ENCODE measurements around the gene KRT78.

The KRT78 gene

DNA sequence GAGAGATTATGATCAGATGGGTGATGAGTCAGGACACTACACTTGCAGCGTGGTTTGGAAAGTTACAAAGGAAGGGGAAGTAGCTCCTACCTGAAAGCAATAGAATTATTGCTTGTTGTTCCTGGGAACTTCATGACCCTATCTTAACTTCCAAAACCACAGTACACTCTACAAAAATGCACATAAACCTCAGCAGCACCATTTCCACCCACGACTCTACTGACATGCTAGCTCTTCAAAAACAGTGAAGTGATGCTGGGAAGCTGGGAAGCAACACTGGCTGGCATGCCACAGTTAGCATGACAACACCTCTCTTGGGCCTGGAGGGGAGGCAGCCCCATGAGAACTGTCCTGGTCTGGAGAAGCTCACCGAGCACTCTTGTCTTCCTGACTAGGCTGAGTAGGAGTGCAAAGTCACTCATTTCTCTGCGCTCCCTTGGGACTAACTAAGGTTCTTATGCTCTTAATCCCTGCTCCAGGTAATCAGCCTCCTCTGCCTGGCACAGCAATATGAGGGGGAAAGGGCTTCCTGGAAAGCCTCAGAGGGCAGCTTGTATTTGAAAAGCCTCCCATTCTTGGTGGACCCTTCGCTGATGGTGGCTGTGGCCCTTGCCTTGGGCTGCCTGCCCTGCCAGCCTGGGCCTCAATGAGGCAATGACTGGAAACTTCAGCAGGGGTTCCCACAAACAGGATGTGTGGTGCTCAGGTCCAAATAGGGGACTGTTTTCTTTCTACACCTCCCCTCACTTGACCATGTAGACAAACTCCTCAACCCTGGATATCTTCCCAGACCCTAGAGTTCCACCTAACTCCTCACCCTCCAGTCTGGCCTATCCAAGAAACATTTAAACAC is 54.1 kb downstream of the KRT78 start:
- H3K4me3 ChIP-seq (ENCODE audit: low read depth, low read length) = no peak overlapping the region
- TF ChIP-seq, protein P1, sequence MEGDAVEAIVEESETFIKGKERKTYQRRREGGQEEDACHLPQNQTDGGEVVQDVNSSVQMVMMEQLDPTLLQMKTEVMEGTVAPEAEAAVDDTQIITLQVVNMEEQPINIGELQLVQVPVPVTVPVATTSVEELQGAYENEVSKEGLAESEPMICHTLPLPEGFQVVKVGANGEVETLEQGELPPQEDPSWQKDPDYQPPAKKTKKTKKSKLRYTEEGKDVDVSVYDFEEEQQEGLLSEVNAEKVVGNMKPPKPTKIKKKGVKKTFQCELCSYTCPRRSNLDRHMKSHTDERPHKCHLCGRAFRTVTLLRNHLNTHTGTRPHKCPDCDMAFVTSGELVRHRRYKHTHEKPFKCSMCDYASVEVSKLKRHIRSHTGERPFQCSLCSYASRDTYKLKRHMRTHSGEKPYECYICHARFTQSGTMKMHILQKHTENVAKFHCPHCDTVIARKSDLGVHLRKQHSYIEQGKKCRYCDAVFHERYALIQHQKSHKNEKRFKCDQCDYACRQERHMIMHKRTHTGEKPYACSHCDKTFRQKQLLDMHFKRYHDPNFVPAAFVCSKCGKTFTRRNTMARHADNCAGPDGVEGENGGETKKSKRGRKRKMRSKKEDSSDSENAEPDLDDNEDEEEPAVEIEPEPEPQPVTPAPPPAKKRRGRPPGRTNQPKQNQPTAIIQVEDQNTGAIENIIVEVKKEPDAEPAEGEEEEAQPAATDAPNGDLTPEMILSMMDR (IDR thresholded peaks at IDR 0.05; ENCODE audit: insufficient read depth, low read depth, low read length, missing control alignments) = no peak
- no peak for DNase-seq (ENCODE audit: low read depth)

DNA sequence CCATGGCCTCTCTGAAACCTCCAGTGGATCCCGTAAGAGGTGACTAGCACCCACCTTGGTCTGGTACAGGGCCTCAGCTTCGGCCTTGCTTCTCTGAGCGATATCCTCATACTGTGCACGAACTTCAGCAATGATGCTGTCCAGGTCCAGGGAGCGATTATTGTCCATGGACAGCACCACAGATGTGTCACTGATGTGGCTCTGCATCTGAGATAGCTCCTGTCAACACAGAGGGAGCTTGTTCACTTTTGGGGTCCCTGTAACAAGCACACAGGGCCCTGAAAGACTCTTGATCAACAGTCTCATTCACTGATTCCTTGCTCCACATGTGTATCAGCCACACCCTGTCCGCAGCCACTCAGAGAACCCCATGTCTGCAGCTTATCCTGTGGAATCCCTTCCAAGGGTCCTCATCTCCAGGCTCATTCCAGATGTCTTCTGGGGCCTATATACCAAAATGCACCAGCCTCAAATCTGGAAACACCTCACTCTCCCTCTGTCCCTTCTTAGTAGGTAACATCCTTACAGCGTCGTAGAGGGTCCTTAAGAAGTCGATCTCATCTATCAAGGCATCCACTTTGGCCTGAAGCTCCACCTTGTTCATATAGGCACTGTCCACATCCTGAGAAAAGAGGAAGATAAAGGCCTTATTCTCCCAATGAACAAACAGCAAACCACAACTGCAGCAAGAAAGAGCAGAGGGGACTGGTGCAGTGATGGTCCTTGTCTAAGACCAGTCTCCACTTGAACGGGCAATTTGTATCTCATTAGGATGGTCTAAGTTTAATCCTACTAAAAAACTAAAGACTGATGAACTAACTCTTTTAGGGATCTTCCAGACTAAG is 56.4 kb downstream of the KRT78 start:
- TF ChIP-seq, protein P1 (IDR thresholded peaks at IDR 0.05; ENCODE audit: insufficient read depth, low read depth, low read length, missing control alignments) = no peak
- H3K4me3 ChIP-seq (ENCODE audit: low read depth, low read length) = no peak overlapping the region
- no peak for DNase-seq (ENCODE audit: low read depth)

- TF ChIP-seq, protein P1 (IDR thresholded peaks at IDR 0.05; ENCODE audit: insufficient read depth, low read depth, low read length, missing control alignments) = no peak
- no peak for DNase-seq (ENCODE audit: low read depth)
- H3K4me3 ChIP-seq (ENCODE audit: low read depth, low read length) = no peak overlapping the region
Measured at GRCh38 chr12:52791271-52792184, 57.3 kb downstream of the KRT78 start.

DNA sequence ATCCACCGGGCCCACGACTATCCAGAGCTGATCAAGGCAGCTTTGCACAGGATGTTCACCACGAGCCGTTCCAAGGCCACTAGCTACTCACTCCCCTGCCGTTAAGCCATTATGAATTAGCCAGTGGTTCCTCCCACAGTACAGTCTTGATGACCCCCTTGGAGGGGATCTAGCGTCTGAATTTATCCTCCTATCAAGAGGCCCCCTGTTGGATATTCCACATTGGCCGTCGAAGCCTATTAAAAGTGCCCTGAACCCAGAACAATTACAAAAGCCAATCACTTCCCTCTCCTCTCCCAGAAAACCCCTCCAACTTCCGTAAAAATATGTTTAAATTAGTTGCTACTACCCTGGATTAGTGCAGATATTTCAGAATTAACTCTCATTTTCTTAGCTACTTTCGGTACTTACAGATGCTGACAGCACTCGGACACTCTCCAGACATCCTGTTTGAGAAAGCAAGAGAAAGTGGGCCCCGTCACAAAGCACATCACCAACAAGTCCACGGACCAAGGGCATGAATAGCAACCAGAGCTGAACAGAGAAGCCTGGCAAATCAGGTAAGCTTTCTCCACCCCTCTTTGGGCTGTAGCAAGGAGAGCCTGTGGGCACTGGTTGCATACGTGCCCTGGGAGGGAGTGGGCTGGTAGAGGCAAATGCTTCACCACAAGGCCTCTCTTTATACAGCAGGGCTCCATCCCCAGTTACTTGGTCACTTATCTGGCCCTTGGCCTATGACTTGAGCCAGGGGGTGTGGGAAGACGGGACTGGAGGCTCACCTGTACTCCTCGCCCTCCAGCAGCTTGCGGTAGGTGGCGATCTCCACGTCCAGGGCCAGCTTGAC is 58.1 kb downstream of the KRT78 start:
- TF ChIP-seq, protein P1 (IDR thresholded peaks at IDR 0.05; ENCODE audit: insufficient read depth, low read depth, low read length, missing control alignments) = no peak
- no peak overlapping the region for H3K4me3 ChIP-seq (ENCODE audit: low read depth, low read length)
- no peak for DNase-seq (ENCODE audit: low read depth)

DNA sequence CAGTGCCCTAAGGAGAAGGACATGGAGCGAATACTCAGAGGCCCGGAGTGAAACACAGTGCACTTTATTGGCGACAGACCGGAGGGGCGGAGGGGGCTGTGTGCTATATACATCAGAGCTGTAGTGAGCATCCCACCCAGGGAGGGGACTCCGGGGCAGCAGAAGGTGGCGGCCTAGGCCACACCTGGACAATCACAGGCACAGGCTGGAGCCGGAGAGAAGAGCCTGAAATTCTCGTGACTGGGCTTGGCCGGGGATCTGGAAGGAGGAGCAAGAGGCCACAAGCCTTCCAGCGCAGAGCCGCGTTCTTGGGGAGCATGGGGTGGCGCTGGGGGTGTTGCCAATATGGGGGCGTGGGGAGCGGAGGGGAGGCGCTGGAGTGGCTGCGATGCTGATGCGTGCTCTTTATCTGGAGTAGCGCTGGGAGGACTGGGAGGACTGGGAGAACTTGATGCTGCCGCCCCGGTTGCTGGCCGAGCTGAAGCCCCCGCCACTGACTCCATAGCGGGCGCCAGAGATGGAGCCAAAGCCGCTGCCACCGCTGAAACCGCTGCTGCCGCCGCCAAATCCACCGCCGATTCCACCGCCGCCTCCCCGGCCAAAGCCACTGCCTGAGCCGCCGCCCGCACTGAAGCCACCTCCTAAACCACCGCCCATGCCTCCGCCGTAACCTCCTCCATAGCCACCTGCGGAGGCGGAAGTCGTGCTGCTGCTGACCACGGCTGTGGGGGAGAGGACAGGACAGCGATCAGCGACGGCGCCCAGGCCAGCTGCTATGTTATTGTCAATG is 59.0 kb downstream of the KRT78 start:
- no peak overlapping the region for H3K4me3 ChIP-seq (ENCODE audit: low read depth, low read length)
- no peak for DNase-seq (ENCODE audit: low read depth)
- TF ChIP-seq, protein P1 (IDR thresholded peaks at IDR 0.05; ENCODE audit: insufficient read depth, low read depth, low read length, missing control alignments) = no peak

Data from GM12865 (cell line).